Measurements from ENCODE around the gene RAB24. TPM values are rescaled to one million over a fixed set of nuclear protein-coding genes. Genes with fewer than 3 reads are reported as not detected.

RAB24 gene
- total RNA-seq, 1 experiment from 2014 or later, result 42.6 TPM

DNA sequence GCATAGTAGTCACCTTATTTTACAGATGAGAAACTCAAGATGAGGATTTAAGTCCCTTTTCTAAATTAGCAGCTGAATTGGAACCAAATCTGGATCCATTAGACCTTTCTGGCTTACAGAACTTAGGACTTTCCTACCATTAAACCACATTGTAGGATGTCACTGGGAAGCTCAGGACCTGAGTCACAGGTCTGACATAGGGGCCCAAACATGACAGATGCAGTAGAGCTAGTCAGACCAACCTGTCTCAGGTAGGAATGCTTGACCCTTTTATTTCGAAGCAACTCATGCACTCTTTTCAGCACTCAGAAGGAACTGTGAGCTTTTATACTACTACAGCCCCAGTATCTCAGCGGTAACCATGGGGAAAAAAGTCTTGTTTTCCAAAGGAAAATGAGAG is 2.6 kb downstream of the RAB24 start:
- Mint-ChIP-seq H3K27me3 (ENCODE audit: insufficient read depth, unreplicated experiment) (no peaks in the 10 kb centered on the region), H3K4me3 (ENCODE audit: unreplicated experiment) (peak overlapping the region; percentile 87), H3K4me1 (ENCODE audit: insufficient read depth, unreplicated experiment) (peaks cover 48% of the 10 kb centered on the region), H3K27ac (ENCODE audit: low read depth, unreplicated experiment) (peak overlapping the region; percentile 73), H3K36me3 (ENCODE audit: insufficient read depth, unreplicated experiment) (peaks cover 55% of the 10 kb centered on the region), H3K9me3 (ENCODE audit: unreplicated experiment) (no peaks in the 10 kb centered on the region)
- intact Hi-C loops (cut with micrococcal nuclease), result no loop called here
- TF ChIP-seq, protein P1, sequence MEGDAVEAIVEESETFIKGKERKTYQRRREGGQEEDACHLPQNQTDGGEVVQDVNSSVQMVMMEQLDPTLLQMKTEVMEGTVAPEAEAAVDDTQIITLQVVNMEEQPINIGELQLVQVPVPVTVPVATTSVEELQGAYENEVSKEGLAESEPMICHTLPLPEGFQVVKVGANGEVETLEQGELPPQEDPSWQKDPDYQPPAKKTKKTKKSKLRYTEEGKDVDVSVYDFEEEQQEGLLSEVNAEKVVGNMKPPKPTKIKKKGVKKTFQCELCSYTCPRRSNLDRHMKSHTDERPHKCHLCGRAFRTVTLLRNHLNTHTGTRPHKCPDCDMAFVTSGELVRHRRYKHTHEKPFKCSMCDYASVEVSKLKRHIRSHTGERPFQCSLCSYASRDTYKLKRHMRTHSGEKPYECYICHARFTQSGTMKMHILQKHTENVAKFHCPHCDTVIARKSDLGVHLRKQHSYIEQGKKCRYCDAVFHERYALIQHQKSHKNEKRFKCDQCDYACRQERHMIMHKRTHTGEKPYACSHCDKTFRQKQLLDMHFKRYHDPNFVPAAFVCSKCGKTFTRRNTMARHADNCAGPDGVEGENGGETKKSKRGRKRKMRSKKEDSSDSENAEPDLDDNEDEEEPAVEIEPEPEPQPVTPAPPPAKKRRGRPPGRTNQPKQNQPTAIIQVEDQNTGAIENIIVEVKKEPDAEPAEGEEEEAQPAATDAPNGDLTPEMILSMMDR (IDR thresholded peaks at IDR 0.05; ENCODE audit: unreplicated experiment), result no peak
- no TSS peak for BruUV-seq (replicated peaks)
- DNase-seq (ENCODE audit: unreplicated experiment), result peak; percentile 14
- CTCF ChIA-PET, result interaction anchor here (0.6 to 3.6 kb wide), 14 partner anchors 9 to 640 kb away, joined by 3 to 27 read pairs (median 6); no protein-coding TSS in a partner anchor
- POLR2A ChIA-PET, result interaction anchor here (0.9 to 3.6 kb wide), 18 partner anchors 9 to 765 kb away, joined by 3 to 23 read pairs (median 6); partner anchors contain the start of genes LMAN2, MXD3 and NSD1

DNA sequence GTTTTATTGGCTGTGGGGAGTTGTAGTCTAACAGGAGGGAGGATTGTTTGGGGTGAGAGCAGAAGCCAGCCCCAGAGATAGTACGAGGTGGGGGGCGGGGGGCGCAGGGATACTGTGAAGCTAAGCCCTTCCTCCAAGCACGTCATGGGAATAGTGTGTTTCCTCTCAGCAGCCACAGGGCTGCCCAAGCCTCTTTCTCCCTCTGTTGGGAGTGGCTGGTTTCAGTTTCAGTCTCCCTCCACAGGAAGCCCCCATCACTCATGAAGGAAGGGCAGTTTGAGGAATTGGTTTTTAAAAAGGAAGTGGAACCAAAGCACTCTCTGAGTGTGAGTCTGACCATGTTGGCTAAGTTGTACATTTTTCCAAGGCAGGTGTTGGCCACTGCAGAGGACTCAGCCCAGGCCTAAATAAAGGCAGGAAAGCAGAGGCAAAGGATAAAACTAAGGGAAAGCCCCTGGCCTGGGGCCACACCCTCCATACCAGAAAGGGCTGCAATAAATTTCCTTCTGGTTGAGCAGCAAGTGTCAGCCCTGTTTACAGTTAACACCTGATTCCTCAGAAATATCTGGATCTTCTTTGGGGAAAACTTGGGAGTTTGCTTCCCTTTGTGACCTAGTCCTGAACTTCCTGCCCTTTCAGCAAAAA is 3.2 kb downstream of the RAB24 start:
- peak; percentile 30 for DNase-seq (ENCODE audit: unreplicated experiment)
- ChIA-PET CTCF (interaction anchor here (0.6 to 3.6 kb wide), 10 partner anchors 9 to 640 kb away, joined by 3 to 27 read pairs (median 4); no protein-coding TSS in a partner anchor), POLR2A (interaction anchor here (0.9 to 3.6 kb wide), 10 partner anchors 9 to 186 kb away, joined by 3 to 23 read pairs (median 10); partner anchors contain the start of genes LMAN2, MXD3 and NSD1)
- intact Hi-C loops (cut with micrococcal nuclease), result no loop called here
- no peaks in the 10 kb centered on the region for H3K9me3 Mint-ChIP-seq (ENCODE audit: unreplicated experiment)
- H3K27ac Mint-ChIP-seq (ENCODE audit: low read depth, unreplicated experiment), result peak overlapping the region; percentile 73
- BruUV-seq (replicated peaks), result no TSS peak
- H3K36me3 Mint-ChIP-seq (ENCODE audit: insufficient read depth, unreplicated experiment), result peaks cover 55% of the 10 kb centered on the region
- peak overlapping the region; percentile 87 for H3K4me3 Mint-ChIP-seq (ENCODE audit: unreplicated experiment)
- peaks cover 45% of the 10 kb centered on the region for H3K4me1 Mint-ChIP-seq (ENCODE audit: insufficient read depth, unreplicated experiment)
- H3K27me3 Mint-ChIP-seq (ENCODE audit: insufficient read depth, unreplicated experiment), result no peaks in the 10 kb centered on the region
- TF ChIP-seq, protein P1 (IDR thresholded peaks at IDR 0.05; ENCODE audit: unreplicated experiment), result no peak

DNA sequence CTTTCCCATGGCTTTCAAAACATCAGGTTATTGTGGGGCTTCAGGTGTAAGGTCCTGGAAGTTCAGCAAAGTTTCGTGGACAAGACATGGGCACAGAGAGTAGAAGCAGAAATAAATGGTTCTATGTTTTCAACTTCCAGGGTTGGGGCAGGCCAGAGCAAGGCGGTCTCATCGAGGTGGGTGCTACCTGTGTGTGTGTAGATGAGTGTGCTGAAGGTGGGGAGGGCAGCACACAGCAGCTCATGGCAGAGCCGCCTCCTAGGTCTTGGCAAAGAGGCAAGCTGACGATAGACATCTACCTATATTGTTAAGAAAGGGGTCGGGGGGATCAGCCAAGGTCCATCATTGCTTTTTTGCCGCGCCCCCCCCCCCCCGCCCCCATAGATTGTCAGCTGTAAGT is 3.8 kb downstream of the RAB24 start:
- Mint-ChIP-seq H3K9me3 (ENCODE audit: unreplicated experiment) (no peaks in the 10 kb centered on the region), H3K4me3 (ENCODE audit: unreplicated experiment) (no peak overlapping the region), H3K36me3 (ENCODE audit: insufficient read depth, unreplicated experiment) (peaks cover 55% of the 10 kb centered on the region), H3K4me1 (ENCODE audit: insufficient read depth, unreplicated experiment) (peaks cover 39% of the 10 kb centered on the region), H3K27me3 (ENCODE audit: insufficient read depth, unreplicated experiment) (no peaks in the 10 kb centered on the region), H3K27ac (ENCODE audit: low read depth, unreplicated experiment) (peak overlapping the region; percentile 51)
- intact Hi-C loops (cut with micrococcal nuclease), result no loop called here
- TF ChIP-seq, protein P1 (IDR thresholded peaks at IDR 0.05; ENCODE audit: unreplicated experiment), result no peak
- ChIA-PET POLR2A (interaction anchor here (0.8 to 1.9 kb wide), 7 partner anchors 13 to 903 kb away, joined by 3 to 6 read pairs (median 3); partner anchors contain the start of gene MXD3), CTCF (interaction anchor here (0.6 to 3.4 kb wide), 7 partner anchors 10 to 201 kb away, joined by 3 to 19 read pairs (median 4); no protein-coding TSS in a partner anchor)
- DNase-seq (ENCODE audit: unreplicated experiment), result no peak
- no TSS peak for BruUV-seq (replicated peaks)

DNA sequence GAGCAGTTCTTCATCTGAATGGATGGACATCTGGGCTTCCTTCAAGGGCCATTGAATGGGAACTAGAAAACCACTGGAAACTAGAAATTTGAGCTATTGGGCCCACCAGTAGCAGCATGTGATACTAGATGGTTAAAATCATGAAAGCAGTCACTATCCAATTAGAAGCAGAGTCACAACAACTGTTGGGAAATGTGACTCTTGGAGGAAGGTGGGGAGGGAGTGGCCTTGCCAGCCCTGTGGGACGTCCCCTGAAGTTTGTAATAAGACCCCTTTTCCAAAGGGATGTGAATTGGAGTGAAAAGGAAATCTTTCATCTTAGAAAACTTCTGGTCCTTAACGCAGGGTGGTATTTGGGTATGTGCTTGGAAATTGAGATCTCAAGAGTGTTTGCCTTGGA is 5.6 kb downstream of the RAB24 start:
- peaks cover 34% of the 10 kb centered on the region for H3K4me1 Mint-ChIP-seq (ENCODE audit: insufficient read depth, unreplicated experiment)
- BruUV-seq (replicated peaks), result no TSS peak
- CTCF ChIA-PET, result interaction anchor here (0.6 to 3.4 kb wide), 9 partner anchors 9 to 302 kb away, joined by 3 to 19 read pairs (median 4); partner anchors contain the start of gene B4GALT7

More for the DNA sequence above, 5.6 kb downstream of the RAB24 start:
- intact Hi-C loops (cut with micrococcal nuclease), result no loop called here
- no peaks in the 10 kb centered on the region for H3K9me3 Mint-ChIP-seq (ENCODE audit: unreplicated experiment)
- H3K36me3 Mint-ChIP-seq (ENCODE audit: insufficient read depth, unreplicated experiment), result peaks cover 70% of the 10 kb centered on the region
- TF ChIP-seq, protein P1 (IDR thresholded peaks at IDR 0.05; ENCODE audit: unreplicated experiment), result no peak
- H3K27me3 Mint-ChIP-seq (ENCODE audit: insufficient read depth, unreplicated experiment), result no peaks in the 10 kb centered on the region
- POLR2A ChIA-PET, result interaction anchor here (0.6 to 2.2 kb wide), 8 partner anchors 9 to 48 kb away, joined by 3 to 8 read pairs (median 4); partner anchors contain the start of gene MXD3
- no peak for DNase-seq (ENCODE audit: unreplicated experiment)
- H3K27ac Mint-ChIP-seq (ENCODE audit: low read depth, unreplicated experiment), result no peak overlapping the region
- no peak overlapping the region for H3K4me3 Mint-ChIP-seq (ENCODE audit: unreplicated experiment)
